Inferior parietal cortex (tissue), 1 donor: ENCODE measurements around the gene LYZL1.
"Not testable (repeated sequence)": the region's sequence is repeated elsewhere in the genome, so short reads cannot be mapped to it uniquely, and the experiment has no call there.

Experiments
- DNase-seq: peaks from one replicate; pipeline ENCODE4 v3.0.0-alpha.2; 2016; ENCODE audit errors: extremely low spot score

Gene LYZL1

GRCh38 chr10:29306688-29307087 lies 17.8 kb downstream of the LYZL1 start:
- no peak for DNase-seq

- DNase-seq: not testable (repeated sequence)
Measured at GRCh38 chr10:29308142-29308541, 19.3 kb downstream of the LYZL1 start.

- DNase-seq: no peak
Measured at GRCh38 chr10:29309465-29309864, 20.6 kb downstream of the LYZL1 start.

GRCh38 chr10:29310463-29310862 lies 21.6 kb downstream of the LYZL1 start:
- DNase-seq: not testable (repeated sequence)

GRCh38 chr10:29313071-29313470 lies 24.2 kb downstream of the LYZL1 start:
- no peak for DNase-seq

- DNase-seq: no peak
Measured at GRCh38 chr10:29314726-29315125, 25.9 kb downstream of the LYZL1 start.

- DNase-seq: no peak
Measured at GRCh38 chr10:29315814-29316213, 26.9 kb downstream of the LYZL1 start.

GRCh38 chr10:29316308-29317026 lies 27.6 kb downstream of the LYZL1 start:
- DNase-seq: no peak

- no peak for DNase-seq
Measured at GRCh38 chr10:29317027-29317420, 28.2 kb downstream of the LYZL1 start.

- DNase-seq: no peak
Measured at GRCh38 chr10:29317423-29318021, 28.7 kb downstream of the LYZL1 start.

GRCh38 chr10:29318141-29319071 lies 29.5 kb downstream of the LYZL1 start:
- not testable (repeated sequence) for DNase-seq

GRCh38 chr10:29319205-29319781 lies 30.4 kb downstream of the LYZL1 start:
- DNase-seq: no peak

- not testable (repeated sequence) for DNase-seq
Measured at GRCh38 chr10:29320680-29321121, 31.8 kb downstream of the LYZL1 start.

- no peak for DNase-seq
Measured at GRCh38 chr10:29321656-29322055, 32.8 kb downstream of the LYZL1 start.

- no peak for DNase-seq
Measured at GRCh38 chr10:29322918-29323317, 34.0 kb downstream of the LYZL1 start.

- no peak for DNase-seq
Measured at GRCh38 chr10:29323367-29323766, 34.5 kb downstream of the LYZL1 start.

- DNase-seq: no peak
Measured at GRCh38 chr10:29324220-29324841, 35.5 kb downstream of the LYZL1 start.

- DNase-seq: no peak
Measured at GRCh38 chr10:29326299-29326698, 37.4 kb downstream of the LYZL1 start.

- no peak for DNase-seq
Measured at GRCh38 chr10:29326886-29327745, 38.2 kb downstream of the LYZL1 start.

GRCh38 chr10:29327746-29328102 lies 38.9 kb downstream of the LYZL1 start:
- no peak for DNase-seq

GRCh38 chr10:29328983-29329382 lies 40.1 kb downstream of the LYZL1 start:
- DNase-seq: no peak
